CD4-positive, alpha-beta T cell treated with Interferon alpha-2 for 1 hour (primary cell): ENCODE results near the gene MYH9.

Experiments used
- DNase-seq, 2 donors: peaks; one replicate each; pipeline ENCODE4 v3.0.0-alpha.2; 2020 to 2022

Gene MYH9

DNA sequence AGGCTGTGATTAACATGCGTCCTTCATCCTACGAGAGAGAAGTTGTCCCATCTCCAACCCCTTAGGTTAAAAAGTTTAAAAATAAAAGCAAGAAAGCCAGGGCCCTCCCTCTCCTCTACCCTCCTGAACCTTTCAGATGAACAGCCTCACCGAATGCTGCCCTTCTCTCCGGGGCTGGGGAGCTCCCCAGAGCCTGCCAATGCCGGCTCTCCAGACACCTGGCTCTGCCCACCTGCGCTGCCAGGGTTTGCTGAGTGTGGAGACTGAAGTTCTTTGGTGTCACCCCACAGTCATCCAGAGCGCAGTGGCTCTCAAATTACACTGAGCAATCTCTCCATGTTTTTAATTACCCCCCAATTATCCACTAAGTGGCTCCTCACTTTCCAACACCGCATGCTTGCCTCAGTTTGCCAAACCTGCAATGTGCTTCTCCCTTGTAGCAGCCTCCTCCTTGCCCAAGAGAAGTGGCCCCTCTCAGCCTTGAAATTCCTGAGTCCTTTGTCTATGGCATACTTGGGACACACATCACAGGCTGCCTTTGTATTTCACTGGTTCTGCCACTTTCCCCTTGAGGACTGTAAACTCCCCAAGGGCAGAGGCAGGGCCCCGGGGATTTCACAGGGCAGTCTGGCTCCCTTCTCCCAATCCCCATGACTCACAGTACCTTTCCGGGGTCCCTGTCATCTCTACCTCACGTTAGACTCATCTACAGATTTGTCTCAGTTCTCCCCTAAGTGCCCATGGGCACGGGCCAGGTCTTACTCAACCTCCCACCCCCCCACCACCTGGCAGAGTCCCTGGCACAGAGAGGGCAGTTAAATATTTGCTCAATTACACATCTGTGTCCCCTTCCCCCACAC is 2.0 kb downstream of the MYH9 start:
- peak in 1 of 2 donors; percentile 47 for DNase-seq

DNA sequence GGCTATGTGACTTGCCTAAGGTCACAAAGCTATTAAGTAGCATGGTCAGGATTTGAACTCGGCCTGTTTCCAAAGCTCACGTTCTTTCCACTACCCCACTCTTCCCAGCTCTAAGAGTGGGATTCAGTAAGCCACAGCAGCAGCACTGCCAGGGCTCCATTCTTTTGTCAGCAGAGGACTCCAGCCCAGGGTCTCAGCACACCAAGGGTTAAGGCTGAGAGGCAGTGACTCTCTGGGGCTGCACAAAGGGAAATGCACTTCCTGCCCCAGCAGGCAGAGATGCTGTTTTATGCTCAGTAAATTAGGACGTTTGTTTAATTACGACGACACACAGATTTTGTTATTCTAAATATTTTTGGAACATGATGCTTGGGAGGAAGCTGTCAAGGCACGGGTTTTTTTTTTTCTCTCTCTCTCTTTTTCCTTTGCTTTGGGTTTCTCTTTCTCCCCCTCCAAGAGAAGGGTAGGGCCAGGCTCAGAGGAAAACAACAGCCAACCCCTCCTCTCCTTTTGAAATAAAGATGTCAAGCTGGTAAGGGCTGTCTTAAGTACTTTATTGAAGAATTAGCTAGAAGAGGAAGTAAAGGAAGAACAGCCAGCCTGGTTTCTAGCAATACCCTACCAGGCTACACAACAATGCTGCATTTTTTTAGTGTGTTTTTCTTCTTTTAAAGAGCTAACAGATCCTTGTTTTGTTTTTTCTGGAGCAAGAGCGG is 2.8 kb downstream of the MYH9 start:
- peak; percentile 61 to 77 for DNase-seq

DNA sequence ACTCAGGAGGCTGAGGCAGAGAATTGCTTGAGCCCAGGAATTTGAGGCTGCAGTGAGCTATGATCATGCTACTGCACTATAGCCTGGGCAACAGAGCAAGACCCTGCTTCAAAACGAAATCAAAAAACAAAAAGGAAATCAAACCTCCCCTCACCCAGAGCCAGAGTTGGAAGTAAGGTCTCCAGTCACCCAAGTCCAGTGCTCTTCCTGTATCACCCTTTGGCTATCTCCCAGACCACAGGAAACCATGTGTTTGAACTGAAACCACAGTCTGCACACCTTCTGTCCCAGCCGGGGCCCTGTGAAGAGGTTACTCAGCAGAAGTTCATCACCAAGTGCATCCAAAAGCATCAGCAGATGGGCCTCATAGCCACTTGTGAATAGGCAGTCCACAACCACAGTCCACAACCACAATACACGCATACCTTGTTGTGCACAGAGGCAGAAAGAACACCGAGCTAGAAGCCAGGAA is 4.6 kb downstream of the MYH9 start:
- DNase-seq: peak; percentile 55 to 75

DNA sequence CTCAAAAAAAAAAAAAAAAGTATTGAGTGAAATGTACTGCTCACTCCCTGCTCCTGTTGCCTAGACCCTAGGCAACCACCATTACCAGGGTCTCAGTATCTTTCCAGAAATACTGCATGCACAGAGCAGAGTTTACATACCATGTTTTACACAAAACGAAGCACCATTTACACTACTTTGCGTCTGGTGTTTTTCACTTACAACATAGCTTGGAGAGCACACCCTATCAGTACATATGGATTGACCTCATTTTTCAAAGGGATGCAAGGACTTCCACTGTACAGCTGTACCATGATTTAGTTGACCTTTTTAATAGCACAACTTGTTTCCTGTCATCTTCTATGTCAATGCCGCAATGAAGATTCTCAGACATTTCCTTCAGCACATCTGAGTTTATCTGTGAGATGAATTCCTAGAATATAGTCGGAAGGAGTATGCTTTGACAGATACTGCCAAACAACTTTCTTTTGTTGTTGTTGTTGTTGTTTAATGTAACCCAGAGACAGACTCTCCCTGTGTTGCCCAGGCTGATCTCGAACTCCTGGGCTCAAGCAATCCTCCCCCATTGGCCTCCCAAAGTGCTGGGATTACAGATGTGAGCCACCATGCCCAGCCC is 6.1 kb downstream of the MYH9 start:
- peak in 1 of 2 donors; percentile 51 for DNase-seq

DNA sequence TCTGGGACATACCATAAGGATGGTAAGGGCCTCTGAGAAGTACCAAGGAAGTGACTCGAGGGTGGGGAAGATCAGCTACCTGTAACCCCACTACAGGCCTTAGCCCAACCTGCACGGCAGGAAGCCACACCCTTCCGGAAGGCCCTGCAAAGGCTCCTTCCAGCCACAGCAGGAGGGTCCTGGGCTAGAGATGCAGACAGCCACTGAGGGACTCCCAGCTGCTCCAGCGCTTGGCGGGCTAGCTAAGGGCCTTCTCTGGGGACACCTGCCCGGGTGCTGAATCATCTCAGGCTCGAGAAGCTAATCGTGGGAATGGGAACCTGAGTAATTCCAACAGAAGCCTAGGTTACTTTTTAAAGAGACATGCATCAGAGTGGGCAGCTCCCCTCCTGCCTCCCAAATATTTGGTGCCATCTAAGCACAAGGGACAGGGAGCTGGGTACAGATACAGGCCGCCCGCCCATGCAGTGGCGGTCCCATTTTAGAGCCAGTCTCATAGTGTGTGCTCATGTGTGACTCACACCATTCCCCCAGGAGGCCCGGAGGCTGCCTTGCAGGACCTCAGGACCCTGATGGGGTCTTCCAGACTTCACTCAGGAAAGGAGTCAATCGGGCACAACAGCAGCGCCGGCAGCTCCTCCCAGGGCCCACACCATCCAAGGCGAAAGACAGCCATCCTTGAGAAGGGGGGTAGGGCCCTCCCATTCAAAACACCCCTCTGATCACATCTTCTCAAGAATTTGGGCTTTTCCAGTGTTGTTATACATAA is 8.0 kb downstream of the MYH9 start:
- DNase-seq: peak; percentile 55 to 76

DNA sequence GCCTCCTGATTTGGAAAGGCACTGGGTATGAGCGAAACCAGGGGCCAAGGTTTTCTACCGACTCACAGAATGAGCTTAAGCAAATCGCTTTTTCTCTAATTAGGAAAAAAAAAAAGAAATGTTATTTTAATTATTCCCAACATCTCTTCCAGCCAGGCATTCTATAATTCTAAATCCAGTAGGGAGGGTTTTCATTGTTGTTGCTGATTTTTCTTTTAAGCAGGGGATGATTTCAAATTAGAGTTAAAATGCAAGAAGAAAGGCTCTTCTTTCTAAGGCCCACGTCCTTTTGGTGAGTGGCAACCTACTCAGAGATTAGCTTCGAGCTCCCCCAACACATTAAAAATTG is 8.9 kb downstream of the MYH9 start:
- DNase-seq: peak in 1 of 2 donors; percentile 5

DNA sequence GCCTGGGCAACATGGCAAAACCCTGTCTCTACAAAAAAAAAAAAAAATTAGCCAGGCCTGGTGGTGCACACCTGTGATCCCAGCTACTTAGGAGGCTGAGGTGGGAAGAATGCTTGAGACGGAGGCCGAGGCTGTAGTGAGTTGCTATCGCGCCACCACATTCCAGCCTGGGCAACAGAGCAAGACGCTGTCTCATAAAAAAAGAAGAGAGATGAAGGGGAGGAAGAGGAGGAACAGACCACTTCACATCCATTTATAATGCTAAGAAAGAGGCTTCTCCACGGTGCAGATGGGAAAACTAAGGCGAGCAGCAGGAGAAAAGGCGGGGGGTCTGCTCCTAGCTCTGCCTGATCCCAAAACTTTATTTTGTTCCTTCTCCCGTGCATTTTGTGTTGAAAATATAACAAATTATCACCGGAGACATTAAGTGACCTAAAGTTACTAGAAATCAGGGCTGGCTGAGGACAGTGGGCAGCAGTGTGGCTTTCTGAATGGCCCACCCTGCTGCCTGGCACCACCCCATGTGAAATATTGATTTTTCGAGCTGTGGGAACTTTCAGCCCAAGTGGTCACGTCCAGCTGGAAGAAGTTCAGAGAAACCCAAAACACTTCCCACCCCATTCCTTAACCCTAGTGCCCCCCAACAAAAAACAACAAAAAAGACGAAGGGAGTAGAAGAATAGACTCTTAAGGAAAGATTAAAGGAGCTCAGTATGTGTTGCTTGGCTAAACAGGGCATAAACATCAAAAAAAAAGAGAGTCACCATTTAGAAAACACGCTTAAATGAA is 9.5 kb downstream of the MYH9 start:
- DNase-seq: no peak

DNA sequence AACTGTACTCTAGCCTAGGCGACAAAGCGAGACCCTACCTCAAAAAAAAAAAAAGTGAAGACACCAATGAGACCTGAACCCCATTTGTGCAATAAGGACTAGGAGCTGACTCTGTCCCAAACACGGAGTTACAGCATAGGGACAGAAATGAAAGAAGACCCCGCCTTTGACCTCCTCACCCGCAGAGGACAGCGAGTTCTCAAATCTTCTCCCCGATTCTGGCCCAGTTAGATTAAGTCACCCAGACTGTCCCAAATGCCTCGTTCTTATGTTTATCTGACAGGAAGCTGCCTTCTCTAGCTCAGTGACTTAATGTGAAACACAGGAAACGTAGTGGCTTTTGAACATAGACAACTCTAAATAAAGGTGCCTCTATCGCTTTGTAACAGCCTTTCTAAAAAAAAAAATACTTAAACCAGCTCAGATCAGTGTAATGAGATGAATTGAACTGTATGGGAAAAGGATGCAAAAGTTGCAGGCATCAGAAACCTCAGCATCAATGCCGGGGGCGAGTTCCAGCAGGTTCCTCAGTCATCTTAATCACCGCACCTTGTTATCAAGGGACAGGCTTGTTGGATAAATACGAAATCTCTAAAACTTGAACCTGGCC is 10.6 kb downstream of the MYH9 start:
- peak; percentile 49 to 84 for DNase-seq

DNA sequence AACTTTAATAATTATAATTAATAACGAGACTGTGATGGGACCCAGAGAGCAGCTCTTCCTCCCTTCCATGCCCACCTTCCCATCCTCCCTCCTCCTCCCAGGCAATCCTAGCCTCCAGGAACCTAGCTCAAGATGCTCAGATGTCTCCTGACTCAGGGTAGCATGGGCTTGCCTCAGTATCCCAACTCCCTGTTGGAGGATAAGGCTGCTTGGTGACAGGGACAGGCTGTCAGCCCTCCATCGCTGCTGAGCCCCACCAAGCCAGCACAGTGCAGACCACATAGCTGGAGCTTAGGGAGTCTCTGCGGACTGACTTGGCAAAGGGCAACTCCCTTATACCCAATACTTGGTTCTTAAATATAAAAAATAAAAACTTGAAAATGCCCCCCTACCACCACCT is 11.5 kb downstream of the MYH9 start:
- DNase-seq: peak in 1 of 2 donors; percentile 8

DNA sequence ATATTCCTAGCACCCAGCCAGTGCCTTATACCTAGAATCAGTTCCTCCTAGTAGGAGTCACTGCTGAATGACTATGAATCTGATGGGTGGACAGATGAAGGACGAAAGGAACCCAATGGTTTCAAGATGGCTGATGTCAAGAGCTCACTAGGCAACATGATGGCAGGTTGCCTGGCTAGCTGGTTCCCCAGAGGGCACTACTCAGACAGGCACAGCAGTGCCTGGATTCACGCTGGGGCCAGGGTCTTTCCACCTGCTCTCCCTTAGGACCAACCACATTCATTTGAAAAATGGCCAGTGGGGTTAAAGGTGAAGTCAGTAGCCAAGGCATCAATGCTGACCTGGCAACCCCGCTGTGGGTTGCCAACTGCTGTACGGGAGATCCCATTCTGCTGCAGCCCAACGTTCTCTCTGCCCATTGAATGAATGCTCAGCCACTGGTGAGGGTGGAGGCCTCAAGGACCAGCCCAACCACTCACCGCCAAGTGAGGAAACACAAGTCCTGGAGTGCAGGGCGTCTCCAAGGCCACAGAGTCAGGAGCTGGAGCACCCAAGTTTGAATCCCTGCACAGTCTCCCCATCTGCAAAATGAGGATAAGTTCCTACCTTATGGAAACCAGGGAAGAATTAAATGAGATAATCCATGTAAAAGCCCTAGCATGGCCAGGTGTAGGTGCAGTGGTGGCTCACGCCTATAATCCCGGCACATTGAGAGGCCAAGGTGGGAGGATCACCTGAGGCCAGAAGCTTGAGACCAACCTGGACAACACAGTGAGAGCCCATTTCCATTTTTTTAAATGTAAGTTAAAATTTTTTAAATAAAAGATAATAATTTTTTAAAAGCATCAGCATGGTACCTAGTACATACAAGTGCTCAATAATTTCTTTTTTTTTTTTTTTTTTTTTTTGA is 12.4 kb downstream of the MYH9 start:
- DNase-seq: peak in 1 of 2 donors; percentile 14

DNA sequence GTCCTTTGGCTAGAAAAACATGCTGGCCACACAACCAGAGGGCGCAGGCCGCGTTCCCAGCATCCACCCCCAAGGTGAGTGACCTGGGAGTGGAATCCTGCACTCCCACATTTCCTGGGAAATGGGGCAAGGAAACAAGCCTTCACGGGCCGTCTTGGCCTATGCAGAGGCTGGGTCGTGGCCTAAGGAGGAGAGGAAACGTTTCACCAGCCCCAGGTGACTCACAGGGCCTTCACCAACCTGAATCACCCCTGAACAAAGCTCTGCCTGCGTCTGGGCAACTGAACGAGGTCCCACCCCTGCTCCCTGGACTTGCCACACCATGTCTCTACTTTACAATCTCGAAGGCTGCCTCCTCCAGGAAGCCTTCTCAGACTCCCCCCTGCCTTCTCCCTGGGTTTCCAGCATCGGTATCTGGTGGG is 13.2 kb downstream of the MYH9 start:
- peak in 1 of 2 donors; percentile 41 for DNase-seq

DNA sequence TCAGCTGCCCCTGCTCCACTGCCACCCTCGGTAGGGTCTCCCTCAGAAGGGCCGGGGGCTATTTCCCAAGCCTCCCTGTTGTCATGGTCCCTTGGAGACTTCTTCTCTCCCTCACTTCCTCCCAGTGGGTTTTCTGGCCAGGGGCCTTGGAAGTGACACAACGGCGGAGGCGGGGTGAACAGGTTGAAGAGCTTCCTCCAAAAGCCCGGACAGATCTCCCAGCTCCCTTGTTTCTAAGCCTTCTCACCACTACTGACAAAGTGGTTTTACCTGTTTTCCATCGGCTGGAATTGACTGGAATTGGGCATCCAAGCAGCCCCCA is 14.5 kb downstream of the MYH9 start:
- DNase-seq: peak in 1 of 2 donors; percentile 26

DNA sequence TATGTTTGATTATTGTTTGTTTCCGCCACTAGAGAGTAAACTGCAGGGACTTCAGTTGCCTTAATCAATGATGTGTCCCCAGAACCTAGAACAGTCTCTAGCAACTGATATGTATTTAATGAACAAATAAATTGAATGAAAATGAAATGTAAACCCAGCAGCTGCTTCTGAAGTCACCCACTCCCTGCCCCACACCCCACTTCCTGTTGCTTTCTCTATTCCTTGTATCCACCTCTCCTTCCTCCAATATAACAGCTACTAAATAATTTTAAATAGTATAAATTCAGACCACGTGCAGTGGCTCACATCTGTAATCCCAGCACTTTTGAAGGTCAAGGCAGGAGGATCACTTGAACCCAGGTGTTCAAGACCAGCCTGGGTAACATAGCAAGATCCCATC is 15.8 kb downstream of the MYH9 start:
- peak in 1 of 2 donors; percentile 7 for DNase-seq

DNA sequence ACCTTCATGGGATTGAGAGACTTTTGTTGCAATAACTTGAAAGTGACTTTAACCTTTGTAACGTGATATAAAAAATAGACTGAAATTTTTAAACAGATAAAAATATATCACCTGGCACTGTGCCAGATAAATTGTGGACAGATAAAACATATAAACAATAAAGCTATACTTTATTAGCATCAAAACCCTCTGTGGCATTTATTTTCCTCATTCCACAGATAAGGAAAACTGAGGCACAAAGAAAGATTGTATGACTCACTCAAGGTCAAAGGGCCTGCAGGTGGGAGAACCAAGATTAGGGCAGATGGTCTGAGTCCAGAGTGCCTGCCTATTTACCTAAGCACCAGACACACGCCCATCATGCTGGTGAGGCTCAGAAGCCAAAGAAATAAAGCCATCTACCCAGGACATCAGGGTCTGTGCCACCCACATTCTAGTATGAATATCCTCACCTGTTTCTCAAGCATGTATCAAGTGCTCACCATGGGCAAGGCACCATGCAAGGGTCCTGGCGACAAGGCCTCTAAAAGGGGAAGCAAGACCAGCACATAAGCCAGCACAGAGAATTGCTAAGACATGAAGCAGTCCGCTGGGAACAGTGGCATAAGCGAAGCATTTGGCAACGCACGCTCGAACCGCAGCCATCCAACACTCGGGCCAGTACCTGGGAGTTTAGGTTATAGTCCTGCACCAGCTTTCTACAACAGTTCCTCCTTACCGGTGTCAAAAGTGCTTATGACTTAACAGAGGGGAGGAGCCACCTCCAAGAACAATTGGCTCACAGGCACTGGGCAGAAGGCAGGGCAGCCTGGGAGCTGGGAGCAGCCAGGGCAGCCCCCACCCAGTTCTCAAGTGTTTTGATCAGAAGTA is 17.6 kb downstream of the MYH9 start:
- DNase-seq: peak in 1 of 2 donors; percentile 53

DNA sequence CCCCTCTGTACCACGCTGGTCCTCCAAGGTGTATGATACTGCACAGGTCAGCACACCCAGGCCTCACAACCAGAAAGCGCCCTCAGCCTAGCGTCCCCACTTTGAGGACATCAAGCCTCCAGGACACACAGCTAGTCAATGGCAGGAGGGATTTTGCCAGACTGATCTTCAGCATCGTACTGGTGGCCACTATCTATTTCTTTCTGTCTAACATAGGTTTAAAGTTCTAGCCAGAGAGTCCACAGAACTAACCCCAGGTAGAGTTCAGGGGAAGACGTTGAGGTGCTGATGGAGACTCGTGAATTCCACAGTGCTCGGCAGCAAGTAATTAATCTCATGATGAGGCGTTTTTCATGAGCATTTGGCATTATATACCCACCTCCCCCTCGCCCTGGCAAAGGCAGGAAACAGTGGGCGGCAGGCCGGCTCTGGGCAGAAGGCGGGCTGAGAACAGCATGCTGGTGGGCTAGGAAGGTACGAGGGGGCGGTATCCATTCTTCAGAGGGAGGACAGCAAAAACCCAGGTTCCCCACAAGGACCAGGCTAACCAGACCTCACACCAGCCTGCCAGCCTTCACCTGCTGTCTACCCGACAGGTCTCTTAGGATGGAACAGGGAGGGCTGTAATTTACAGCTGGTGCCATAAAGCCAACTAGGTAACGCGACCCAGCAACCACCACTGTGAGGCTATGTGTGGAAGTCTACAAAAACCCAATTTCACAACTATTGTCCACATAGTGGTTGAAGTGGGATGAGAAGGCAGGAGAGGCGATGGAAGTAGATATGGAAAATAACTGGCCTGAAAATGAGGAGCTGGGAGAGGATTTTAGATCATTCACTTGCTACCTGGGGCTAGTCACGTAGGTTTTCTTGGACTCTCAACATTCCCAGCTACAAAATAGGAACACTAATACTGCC is 18.5 kb downstream of the MYH9 start:
- DNase-seq: peak in 1 of 2 donors; percentile 56

DNA sequence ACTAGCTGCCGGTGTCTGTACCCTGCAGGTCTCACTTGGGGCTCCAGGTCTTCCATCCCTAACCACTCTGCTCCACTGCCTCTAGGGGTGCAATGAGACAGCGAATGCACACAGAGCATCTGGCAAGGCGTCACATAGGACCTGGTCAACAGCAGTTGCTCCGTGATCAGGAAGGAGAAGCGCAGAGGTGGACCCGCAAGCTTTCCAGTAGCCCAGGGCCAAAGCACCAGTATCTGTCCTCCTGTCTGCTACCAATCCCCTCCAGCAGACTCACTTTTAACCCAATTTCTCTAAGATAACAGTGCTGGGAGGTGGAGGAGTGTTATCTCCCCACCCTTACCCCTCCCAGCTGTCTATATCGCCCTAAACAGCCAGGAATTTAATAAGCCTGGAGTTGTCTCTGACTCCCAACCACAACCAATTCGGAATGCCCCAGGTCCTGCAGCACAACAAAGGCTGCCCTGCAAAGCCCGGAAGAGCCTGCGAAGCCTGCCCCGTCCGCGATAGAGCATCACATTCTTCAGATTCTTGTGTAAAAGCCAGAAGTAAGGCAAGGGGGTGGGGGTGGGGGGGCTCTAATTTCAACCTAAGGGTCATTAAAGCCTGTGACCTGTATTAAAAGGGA is 19.3 kb downstream of the MYH9 start:
- peak in 1 of 2 donors; percentile 56 for DNase-seq

DNA sequence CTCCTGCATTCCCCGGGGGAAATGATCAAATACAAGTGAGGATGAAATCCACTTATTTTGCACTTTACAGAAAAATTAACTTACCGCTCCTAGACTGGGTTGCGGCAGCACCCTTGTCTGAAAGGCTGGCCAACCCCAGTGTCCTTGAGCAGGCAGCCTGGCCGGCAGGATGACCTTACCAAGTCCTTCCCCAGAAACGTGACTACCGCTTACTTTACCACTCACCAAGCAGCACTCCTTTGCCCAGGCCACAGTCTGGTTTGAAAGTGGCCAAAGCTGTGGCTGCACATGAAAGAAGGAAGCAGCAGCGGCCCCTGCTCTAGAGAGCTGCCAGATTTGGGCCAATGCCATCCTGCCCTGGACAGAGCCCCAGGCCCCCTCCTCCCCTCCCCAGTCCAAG is 20.3 kb downstream of the MYH9 start:
- no peak for DNase-seq

DNA sequence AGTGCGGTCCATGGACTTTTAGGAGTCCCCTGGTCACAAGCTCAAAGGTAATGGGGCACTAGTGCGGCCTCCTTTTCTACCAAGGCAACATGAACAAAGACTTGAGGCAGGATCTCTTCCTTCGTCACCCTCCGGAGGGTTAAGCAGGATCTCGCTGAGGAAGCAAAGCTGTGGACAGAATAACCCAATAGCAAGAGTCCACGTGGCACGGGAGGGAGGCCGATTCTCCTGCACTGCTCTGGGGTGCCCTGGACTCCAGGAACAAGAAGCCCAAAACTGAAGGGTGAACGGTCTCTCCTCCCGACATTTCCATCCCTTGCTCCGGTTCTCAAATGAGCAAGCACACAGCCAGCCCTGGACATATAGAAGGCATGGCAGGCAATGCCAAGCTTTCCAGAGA is 20.7 kb downstream of the MYH9 start:
- DNase-seq: no peak
